Breast epithelium (tissue), 4 donors: ENCODE measurements around the gene HPN. TPM values are rescaled to one million over a fixed set of nuclear protein-coding genes. Genes with fewer than 3 reads are reported as not detected.
"Not testable (repeated sequence)": the region's sequence is repeated elsewhere in the genome, so short reads cannot be mapped to it uniquely, and the experiment has no call there.

Experiments used
- DNase-seq, 2 donors: peaks; one replicate each; pipeline ENCODE4 v3.0.0-alpha.2; 2019; ENCODE audit warnings: low spot score in 2 of 2
- H3K27ac ChIP-seq, 2 donors: fragments of 200-600 bp; sonication (generic) in 1 of 2; one replicate each; pipeline ENCODE4 v1.5.1; 2016 to 2019; ENCODE audit warnings: mild to moderate bottlenecking in 1 of 2
- H3K27me3 ChIP-seq, 2 donors: fragments of 200-600 bp; sonication (generic) in 1 of 2; one replicate each; pipeline versions ENCODE4 v1.5.1 to v1.6.0; 2017 to 2019; ENCODE audit warnings: control low read depth in 1 of 2, mild to moderate bottlenecking in 1 of 2
- H3K36me3 ChIP-seq: fragments of 200-600 bp; one replicate; pipeline ENCODE4 v1.5.1; 2019
- H3K4me1 ChIP-seq, 2 donors: fragments of 200-600 bp; sonication (generic); one replicate each; pipeline ENCODE4 v1.5.1; 2016 to 2019; ENCODE audit warnings: control low read depth in 1 of 2
- H3K4me3 ChIP-seq, 3 donors: fragments of 200-600 bp; sonication (generic); 1 replicate in 2 of 3; 2 replicates in 1 of 3; pipeline ENCODE4 v1.5.1; 2016 to 2019; ENCODE audit warnings: mild to moderate bottlenecking in 3 of 3, moderate library complexity in 2 of 3
- H3K9me3 ChIP-seq, 2 donors: fragments of 200-600 bp; sonication (generic) in 1 of 2; one replicate each; pipeline ENCODE4 v1.5.1; 2016 to 2019; ENCODE audit warnings: control low read depth in 1 of 2
- POLR2A ChIP-seq: fragments of 450-650 bp; IDR thresholded peaks from one replicate; pipeline ENCODE4 v1.6.1; 2016; ENCODE audit warnings: antibody characterized with exemption, mild to moderate bottlenecking, moderate library complexity
- POLR2AphosphoS5 ChIP-seq, 3 donors: sonication (generic); formaldehyde crosslinking; IDR thresholded peaks; one replicate each; pipeline ENCODE4 v1.6.1; 2017; ENCODE audit warnings: antibody characterized with exemption in 3 of 3
- intact Hi-C: fragments of 100-400 bp; cut with DNase I; formaldehyde crosslinking; loops from one replicate; pipeline ENCODE4 v1.15.1; 2023; ENCODE audit warnings: low total_unique reads
- total RNA-seq, 3 donors: library from RNA; depleted of rRNA; stranded (reverse); fragments of >200 nt; gene quantifications; one replicate each; pipeline ENCODE4 v1.1.0, GENCODE V29; 2016
- TF ChIP-seq, protein P1 (sequence below), 3 donors: fragments of 450-650 bp; IDR thresholded peaks; one replicate each; pipeline ENCODE4 v1.5.1; 2016 to 2017; ENCODE audit warnings: antibody characterized with exemption in 3 of 3, mild to moderate bottlenecking in 3 of 3, moderate library complexity in 3 of 3

Gene HPN
- total RNA-seq, 3 donors from 2014 or later, result 1.8 to 18.0 (median 8.5) TPM

GRCh38 chr19:35099155-35099896 lies 57.8 kb downstream of the HPN start:
- Histone ChIP-seq H3K27ac (no peak overlapping the region), H3K27me3 (no peaks in the 10 kb centered on the region), H3K4me3 (no peak overlapping the region), H3K4me1 (no peaks in the 10 kb centered on the region), H3K9me3 (no peaks in the 10 kb centered on the region), H3K36me3 (no peaks in the 10 kb centered on the region)
- DNase-seq, result no peak
- TF ChIP-seq POLR2AphosphoS5 (IDR thresholded peaks at IDR 0.05), result no peak
- no peak for TF ChIP-seq POLR2A
- TF ChIP-seq, protein P1, sequence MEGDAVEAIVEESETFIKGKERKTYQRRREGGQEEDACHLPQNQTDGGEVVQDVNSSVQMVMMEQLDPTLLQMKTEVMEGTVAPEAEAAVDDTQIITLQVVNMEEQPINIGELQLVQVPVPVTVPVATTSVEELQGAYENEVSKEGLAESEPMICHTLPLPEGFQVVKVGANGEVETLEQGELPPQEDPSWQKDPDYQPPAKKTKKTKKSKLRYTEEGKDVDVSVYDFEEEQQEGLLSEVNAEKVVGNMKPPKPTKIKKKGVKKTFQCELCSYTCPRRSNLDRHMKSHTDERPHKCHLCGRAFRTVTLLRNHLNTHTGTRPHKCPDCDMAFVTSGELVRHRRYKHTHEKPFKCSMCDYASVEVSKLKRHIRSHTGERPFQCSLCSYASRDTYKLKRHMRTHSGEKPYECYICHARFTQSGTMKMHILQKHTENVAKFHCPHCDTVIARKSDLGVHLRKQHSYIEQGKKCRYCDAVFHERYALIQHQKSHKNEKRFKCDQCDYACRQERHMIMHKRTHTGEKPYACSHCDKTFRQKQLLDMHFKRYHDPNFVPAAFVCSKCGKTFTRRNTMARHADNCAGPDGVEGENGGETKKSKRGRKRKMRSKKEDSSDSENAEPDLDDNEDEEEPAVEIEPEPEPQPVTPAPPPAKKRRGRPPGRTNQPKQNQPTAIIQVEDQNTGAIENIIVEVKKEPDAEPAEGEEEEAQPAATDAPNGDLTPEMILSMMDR (IDR thresholded peaks at IDR 0.05), result no peak
- intact Hi-C loops, result no loop called here

DNA sequence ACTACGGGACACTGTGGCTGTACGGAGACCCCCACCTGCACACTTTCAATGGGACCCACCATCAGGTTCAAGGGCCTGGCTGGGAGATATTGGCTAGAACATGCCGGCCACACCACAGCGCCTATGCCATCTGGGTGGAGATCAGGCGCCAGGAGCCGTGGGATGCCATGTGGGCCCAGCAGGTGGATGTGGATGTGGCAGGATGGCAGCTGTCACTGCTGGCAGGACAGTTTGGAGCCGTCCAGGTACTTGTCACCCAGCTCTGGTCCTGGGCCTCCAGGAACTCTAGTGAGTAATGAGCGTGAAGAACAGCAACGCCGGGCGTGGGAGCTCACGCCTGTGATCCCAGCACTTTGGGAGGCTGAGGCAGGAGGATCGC lies 58.4 kb downstream of the HPN start:
- TF ChIP-seq, protein P1 (IDR thresholded peaks at IDR 0.05), result no peak
- TF ChIP-seq POLR2AphosphoS5 (IDR thresholded peaks at IDR 0.05), result no peak
- no peak for TF ChIP-seq POLR2A
- Histone ChIP-seq H3K27me3 (no peaks in the 10 kb centered on the region), H3K9me3 (no peaks in the 10 kb centered on the region), H3K4me1 (no peaks in the 10 kb centered on the region), H3K4me3 (no peak overlapping the region), H3K27ac (no peak overlapping the region), H3K36me3 (no peaks in the 10 kb centered on the region)
- DNase-seq, result no peak
- intact Hi-C loops, result no loop called here

DNA sequence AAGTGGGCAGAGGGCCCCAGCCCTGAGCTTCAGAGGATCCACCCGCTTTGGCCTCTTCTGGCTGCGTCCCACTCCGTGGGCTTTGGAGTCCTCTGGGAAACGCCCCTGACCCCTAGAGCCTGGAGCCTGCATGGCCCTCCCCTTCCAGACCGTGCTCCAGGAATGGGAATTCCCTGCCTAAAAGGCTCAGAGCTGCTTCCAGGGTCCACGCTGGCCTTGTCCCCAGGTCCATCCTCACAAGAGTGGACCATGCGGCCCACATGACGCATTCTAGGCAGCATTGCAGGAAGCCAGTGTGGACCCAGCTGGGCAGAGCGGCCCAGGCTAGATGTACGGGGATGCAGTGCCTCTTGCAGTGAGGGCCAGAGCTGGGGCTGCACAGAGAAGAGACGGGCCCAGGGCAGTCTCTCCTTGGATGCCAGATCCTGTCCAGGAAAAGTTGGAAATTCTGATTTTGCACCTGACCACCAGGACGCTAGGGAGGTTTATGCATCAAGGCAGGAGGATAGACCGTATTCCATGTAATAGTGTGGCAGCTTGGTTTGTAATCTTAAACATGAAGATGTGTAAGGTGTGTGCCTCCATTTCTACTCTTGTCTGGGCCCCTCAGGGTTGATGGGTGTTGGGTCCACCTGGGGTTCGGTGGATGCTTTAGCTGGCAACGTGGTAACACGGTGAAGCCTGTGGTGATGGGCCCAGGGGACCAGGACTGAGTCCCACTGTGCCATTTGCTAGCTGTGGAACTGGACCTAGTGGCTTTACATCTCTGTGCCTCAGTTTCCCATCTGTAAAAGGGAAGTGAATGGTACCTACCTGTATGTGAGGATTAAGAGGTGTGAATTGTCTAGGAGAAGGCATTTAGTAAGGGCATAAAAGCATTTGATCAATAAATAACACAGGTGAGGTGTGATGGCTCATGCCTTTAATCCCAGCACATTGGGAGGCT lies 59.3 kb downstream of the HPN start:
- intact Hi-C loops, result no loop called here
- H3K36me3 ChIP-seq, result no peaks in the 10 kb centered on the region
- no peaks in the 10 kb centered on the region for H3K9me3 ChIP-seq
- DNase-seq, result no peak
- no peak overlapping the region for H3K27ac ChIP-seq
- TF ChIP-seq, protein P1 (IDR thresholded peaks at IDR 0.05), result no peak
- no peak for TF ChIP-seq POLR2A
- TF ChIP-seq POLR2AphosphoS5 (IDR thresholded peaks at IDR 0.05), result no peak
- H3K27me3 ChIP-seq, result no peaks in the 10 kb centered on the region
- H3K4me3 ChIP-seq, result no peak overlapping the region
- H3K4me1 ChIP-seq, result no peaks in the 10 kb centered on the region

GRCh38 chr19:35101949-35102348 lies 60.4 kb downstream of the HPN start:
- intact Hi-C loops, DNase-seq, H3K27me3 ChIP-seq, H3K9me3 ChIP-seq, H3K4me1 ChIP-seq, H3K27ac ChIP-seq, H3K4me3 ChIP-seq, H3K36me3 ChIP-seq: not testable (repeated sequence)

GRCh38 chr19:35103614-35104013 lies 62.1 kb downstream of the HPN start:
- DNase-seq, H3K27ac ChIP-seq, H3K36me3 ChIP-seq: not testable (repeated sequence)

DNA sequence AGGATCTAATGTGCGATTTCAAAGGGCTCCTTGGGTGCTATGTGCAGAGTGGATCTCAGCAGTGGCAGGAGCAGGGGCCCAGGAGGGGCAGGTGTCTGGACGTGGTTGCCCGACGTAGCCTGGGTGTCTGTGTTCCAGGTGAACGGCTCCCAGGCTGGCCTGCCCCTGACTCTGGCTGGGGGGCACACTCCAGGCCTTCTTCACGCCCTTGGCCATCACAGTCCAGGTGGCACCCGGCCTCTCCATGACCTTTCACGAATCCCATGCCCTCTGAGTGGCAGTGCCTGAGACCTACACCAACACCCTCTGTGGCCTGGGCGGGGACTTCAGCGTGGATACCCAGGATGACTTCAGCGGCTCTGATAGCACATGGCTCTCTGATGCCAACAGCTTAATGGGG lies 62.8 kb downstream of the HPN start:
- no peak overlapping the region for H3K27ac ChIP-seq
- DNase-seq, result no peak
- intact Hi-C loops, result no loop called here
- no peaks in the 10 kb centered on the region for H3K9me3 ChIP-seq
- H3K4me3 ChIP-seq, result no peak overlapping the region
- no peak for TF ChIP-seq POLR2A
- TF ChIP-seq, protein P1 (IDR thresholded peaks at IDR 0.05), result no peak
- TF ChIP-seq POLR2AphosphoS5 (IDR thresholded peaks at IDR 0.05), result no peak
- H3K4me1 ChIP-seq, result peaks cover 2 to 13% of the 10 kb centered on the region in 2 donors
- no peaks in the 10 kb centered on the region for H3K36me3 ChIP-seq
- no peaks in the 10 kb centered on the region for H3K27me3 ChIP-seq

More at GRCh38 chr19:35103614-35104013, 62.1 kb downstream of the HPN start:
- H3K4me1 ChIP-seq, result peaks cover 2 to 13% of the 10 kb centered on the region in 2 donors
- intact Hi-C loops, result loop anchor here (1.0 kb wide), 1 partner anchor 30 kb away; no protein-coding TSS in a partner anchor
- H3K4me3 ChIP-seq, H3K27me3 ChIP-seq, H3K9me3 ChIP-seq: not testable (repeated sequence)
